ENCODE data around the gene SMCO4. TPM values are rescaled to one million over a fixed set of nuclear protein-coding genes. Genes with fewer than 3 reads are reported as not detected.

SMCO4 gene
- total and polyA plus RNA-seq, 2 experiments from 2014 or later: 42.2 to 49.0 TPM

DNA sequence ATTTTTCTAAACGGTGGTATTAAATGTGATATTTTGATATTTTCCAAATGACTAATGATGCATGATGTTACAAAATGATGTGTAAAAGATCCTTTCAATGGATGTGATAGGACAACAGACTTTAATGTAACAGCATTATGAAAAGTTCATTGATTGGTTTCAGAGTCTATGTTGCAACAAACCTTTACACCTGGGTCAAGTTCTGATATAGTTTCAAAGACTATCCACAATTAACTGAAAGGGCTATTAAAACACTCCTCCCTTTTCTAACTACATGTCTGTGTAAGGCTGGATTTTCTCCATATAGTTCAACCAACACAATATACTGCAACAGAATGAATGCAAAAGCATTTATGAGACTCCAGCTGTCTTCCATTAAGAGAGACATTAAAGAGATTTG lies 35.7 kb downstream of the SMCO4 start (continued):
- TF ChIP-seq, protein P1, sequence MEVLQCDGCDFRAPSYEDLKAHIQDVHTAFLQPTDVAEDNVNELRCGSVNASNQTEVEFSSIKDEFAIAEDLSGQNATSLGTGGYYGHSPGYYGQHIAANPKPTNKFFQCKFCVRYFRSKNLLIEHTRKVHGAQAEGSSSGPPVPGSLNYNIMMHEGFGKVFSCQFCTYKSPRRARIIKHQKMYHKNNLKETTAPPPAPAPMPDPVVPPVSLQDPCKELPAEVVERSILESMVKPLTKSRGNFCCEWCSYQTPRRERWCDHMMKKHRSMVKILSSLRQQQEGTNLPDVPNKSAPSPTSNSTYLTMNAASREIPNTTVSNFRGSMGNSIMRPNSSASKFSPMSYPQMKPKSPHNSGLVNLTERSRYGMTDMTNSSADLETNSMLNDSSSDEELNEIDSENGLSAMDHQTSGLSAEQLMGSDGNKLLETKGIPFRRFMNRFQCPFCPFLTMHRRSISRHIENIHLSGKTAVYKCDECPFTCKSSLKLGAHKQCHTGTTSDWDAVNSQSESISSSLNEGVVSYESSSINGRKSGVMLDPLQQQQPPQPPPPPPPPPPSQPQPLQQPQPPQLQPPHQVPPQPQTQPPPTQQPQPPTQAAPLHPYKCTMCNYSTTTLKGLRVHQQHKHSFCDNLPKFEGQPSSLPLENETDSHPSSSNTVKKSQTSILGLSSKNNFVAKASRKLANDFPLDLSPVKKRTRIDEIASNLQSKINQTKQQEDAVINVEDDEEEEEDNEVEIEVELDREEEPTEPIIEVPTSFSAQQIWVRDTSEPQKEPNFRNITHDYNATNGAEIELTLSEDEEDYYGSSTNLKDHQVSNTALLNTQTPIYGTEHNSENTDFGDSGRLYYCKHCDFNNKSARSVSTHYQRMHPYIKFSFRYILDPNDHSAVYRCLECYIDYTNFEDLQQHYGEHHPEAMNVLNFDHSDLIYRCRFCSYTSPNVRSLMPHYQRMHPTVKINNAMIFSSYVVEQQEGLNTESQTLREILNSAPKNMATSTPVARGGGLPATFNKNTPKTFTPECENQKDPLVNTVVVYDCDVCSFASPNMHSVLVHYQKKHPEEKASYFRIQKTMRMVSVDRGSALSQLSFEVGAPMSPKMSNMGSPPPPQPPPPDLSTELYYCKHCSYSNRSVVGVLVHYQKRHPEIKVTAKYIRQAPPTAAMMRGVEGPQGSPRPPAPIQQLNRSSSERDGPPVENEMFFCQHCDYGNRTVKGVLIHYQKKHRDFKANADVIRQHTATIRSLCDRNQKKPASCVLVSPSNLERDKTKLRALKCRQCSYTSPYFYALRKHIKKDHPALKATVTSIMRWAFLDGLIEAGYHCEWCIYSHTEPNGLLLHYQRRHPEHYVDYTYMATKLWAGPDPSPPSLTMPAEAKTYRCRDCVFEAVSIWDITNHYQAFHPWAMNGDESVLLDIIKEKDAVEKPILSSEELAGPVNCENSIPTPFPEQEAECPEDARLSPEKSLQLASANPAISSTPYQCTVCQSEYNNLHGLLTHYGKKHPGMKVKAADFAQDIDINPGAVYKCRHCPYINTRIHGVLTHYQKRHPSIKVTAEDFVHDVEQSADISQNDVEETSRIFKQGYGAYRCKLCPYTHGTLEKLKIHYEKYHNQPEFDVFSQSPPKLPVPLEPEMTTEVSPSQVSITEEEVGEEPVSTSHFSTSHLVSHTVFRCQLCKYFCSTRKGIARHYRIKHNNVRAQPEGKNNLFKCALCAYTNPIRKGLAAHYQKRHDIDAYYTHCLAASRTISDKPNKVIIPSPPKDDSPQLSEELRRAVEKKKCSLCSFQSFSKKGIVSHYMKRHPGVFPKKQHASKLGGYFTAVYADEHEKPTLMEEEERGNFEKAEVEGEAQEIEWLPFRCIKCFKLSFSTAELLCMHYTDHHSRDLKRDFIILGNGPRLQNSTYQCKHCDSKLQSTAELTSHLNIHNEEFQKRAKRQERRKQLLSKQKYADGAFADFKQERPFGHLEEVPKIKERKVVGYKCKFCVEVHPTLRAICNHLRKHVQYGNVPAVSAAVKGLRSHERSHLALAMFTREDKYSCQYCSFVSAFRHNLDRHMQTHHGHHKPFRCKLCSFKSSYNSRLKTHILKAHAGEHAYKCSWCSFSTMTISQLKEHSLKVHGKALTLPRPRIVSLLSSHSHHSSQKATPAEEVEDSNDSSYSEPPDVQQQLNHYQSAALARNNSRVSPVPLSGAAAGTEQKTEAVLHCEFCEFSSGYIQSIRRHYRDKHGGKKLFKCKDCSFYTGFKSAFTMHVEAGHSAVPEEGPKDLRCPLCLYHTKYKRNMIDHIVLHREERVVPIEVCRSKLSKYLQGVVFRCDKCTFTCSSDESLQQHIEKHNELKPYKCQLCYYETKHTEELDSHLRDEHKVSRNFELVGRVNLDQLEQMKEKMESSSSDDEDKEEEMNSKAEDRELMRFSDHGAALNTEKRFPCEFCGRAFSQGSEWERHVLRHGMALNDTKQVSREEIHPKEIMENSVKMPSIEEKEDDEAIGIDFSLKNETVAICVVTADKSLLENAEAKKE (CRISPR knock-in tag; IDR thresholded peaks at IDR 0.05): no peak
- TF ChIP-seq STAT1 (IDR thresholded peaks at IDR 0.05; ENCODE audit: unreplicated experiment): no peak
- TF ChIP-seq CREB1 (CRISPR knock-in tag; IDR thresholded peaks at IDR 0.05; ENCODE audit: low read depth): no peak
- no peak for TF ChIP-seq REST (IDR thresholded peaks at IDR 0.05; ENCODE audit: unreplicated experiment)
- TF ChIP-seq EZH2 (IDR thresholded peaks at IDR 0.05; ENCODE audit: low read depth, unreplicated experiment): no peak
- TF ChIP-seq, protein P2, sequence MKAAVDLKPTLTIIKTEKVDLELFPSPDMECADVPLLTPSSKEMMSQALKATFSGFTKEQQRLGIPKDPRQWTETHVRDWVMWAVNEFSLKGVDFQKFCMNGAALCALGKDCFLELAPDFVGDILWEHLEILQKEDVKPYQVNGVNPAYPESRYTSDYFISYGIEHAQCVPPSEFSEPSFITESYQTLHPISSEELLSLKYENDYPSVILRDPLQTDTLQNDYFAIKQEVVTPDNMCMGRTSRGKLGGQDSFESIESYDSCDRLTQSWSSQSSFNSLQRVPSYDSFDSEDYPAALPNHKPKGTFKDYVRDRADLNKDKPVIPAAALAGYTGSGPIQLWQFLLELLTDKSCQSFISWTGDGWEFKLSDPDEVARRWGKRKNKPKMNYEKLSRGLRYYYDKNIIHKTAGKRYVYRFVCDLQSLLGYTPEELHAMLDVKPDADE (IDR thresholded peaks at IDR 0.05): no peak
- TF ChIP-seq EZH2phosphoT487 (IDR thresholded peaks at IDR 0.05; ENCODE audit: unreplicated experiment): no peak
- no peak for TF ChIP-seq ZNF114 (CRISPR knock-in tag; IDR thresholded peaks at IDR 0.05)

Measured in GM23338 (cell line).